Hepatocyte (in vitro differentiated cells): ENCODE results near the gene CORO6.

ENCODE experiments used
- EZH2 ChIP-seq: fragments of 200-600 bp; sonication (generic); IDR thresholded peaks from 2 replicates; pipeline ENCODE4 v1.6.1; 2016; ENCODE audit warnings: antibody characterized with exemption, mild to moderate bottlenecking, borderline replicate concordance
- TF ChIP-seq, protein P1 (sequence below): fragments of 200-600 bp; sonication (generic); IDR thresholded peaks from 2 replicates; pipeline ENCODE4 v1.5.1; 2016; ENCODE audit warnings: antibody characterized with exemption, mild to moderate bottlenecking; ENCODE audit not compliant: poor library complexity

DNA sequence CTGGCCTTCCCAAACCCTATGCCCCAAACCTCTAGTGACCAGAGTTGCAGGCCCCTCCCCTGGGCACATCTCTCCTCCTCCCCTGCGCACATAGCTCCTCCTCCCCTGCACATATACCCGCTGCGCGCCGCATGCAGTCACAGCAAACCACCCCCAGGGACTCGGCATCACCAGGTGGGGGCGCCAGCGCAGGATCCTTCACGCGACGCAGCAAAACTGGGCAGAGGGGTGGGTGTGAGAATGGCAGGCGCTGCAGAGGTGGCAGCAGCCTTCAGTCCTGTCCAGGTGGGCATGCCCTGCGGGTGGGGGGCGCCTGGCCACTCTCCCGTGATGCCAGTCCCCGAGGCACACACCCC lies 5.6 kb downstream of the CORO6 start:
- TF ChIP-seq, protein P1, sequence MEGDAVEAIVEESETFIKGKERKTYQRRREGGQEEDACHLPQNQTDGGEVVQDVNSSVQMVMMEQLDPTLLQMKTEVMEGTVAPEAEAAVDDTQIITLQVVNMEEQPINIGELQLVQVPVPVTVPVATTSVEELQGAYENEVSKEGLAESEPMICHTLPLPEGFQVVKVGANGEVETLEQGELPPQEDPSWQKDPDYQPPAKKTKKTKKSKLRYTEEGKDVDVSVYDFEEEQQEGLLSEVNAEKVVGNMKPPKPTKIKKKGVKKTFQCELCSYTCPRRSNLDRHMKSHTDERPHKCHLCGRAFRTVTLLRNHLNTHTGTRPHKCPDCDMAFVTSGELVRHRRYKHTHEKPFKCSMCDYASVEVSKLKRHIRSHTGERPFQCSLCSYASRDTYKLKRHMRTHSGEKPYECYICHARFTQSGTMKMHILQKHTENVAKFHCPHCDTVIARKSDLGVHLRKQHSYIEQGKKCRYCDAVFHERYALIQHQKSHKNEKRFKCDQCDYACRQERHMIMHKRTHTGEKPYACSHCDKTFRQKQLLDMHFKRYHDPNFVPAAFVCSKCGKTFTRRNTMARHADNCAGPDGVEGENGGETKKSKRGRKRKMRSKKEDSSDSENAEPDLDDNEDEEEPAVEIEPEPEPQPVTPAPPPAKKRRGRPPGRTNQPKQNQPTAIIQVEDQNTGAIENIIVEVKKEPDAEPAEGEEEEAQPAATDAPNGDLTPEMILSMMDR, result peak; percentile 53
- TF ChIP-seq EZH2, result no peak
